GM18502 (cell line): ENCODE measurements around the gene GFY.
"Not testable (repeated sequence)": the region's sequence is repeated elsewhere in the genome, so short reads cannot be mapped to it uniquely, and the experiment has no call there.

Experiments used
- ATAC-seq: cut with Tn5 transposase; IDR thresholded peaks from one replicate; pipeline ENCODE4 v1.9.1; 2021; ENCODE audit warnings: mild to moderate bottlenecking; ENCODE audit not compliant: unreplicated experiment, poor library complexity

Gene GFY

GRCh38 chr19:49442354-49442753, 17.2 kb downstream of the GFY start:
- no peak for ATAC-seq

DNA sequence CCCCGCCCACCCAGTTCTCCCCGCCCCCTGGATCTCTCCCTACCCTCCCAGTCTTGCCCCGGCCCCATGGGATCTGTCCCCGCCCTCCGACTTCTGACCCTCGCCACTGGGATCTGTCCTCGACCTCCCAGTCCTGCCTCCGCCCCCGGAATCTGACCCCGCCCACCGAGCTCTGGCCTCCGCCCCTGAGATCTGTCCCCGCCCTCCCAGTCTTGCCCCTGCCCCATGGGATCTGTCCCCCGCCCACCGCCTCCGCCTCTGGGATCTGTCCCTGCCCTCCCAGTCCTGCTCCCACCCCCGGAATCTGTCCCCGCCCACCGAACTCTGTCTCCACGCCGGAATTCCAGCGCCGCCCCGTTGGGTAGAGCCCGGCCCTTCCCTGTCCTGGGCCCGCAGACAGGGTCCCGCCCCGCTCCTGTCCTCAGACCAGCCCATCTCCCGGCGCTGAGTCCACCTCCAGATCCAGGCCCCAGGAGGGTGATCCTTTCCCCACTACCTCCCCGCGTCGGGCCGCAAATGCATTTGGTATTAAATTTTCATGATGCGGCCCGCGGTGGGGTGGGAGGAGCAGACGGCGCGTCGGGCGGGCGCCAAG, 17.7 kb downstream of the GFY start:
- peak; percentile 9 for ATAC-seq

DNA sequence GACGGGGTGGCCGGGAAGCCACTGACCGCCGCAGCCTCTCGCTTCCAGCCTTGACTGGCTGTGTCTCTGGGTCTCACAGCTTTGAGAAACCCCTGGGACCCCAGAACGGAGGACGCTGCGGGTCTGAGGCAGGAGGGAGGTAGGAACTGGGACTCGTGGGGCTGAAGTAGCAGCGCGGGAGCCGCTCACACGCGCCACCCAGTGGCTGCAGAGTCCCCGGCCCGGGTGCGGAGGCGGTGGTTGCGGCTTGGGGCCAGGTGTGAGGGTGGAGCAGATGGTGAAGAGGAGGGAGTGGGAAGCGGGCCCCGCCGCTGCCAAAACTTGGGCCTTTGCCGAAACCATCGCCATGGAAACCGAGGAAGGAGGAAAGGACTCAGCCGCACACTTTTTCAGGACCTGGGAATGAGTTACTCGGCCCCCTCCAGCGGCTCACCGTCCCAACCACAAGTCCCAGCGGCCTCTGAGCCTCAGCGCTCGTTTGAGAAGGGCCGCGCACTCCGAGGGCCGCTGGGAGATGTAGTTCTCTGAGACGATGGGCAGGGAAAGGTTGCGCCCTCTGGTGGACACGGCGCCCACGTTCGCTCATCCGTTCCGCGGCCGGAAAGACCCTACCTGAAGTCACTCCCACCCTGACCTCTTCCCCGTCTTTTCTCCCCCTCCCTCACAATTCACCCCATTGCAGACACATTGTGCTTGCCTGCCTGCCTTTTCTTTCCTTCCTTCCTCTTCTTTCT, 18.3 kb downstream of the GFY start:
- peak; percentile 80 for ATAC-seq

GRCh38 chr19:49444100-49444700, 19.0 kb downstream of the GFY start:
- not testable (repeated sequence) for ATAC-seq

- ATAC-seq, result no peak
Measured at GRCh38 chr19:49445997-49446396, 20.8 kb downstream of the GFY start.

- ATAC-seq, result no peak
Measured at GRCh38 chr19:49447485-49448431, 22.6 kb downstream of the GFY start.

DNA sequence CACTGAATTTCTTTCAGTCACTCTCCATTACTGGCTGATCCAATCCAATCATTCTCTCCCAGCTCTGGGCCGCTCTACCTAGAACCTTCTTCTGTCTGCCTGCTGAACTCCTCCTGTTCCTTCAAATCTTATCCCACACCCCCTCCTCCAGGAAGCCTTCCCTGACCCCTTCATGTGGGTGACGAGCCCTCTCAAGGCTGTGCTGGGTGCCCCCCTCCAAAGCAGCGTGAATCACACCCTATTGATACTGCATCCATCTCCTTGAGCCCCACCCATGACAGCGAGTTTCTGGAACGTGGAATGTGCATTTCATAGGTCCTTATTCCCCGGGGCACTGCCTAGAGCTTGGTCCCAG, 23.2 kb downstream of the GFY start:
- ATAC-seq, result no peak

GRCh38 chr19:49450405-49450804, 25.2 kb downstream of the GFY start:
- no peak for ATAC-seq

- peak; percentile 68 for ATAC-seq
Measured at GRCh38 chr19:49451430-49452181, 26.4 kb downstream of the GFY start, which contains the start of gene PIH1D1. Gene PIH1D1 (minus strand): TSS chr19:49451814. CDS start chr19:49451574, 240 bp downstream.

DNA sequence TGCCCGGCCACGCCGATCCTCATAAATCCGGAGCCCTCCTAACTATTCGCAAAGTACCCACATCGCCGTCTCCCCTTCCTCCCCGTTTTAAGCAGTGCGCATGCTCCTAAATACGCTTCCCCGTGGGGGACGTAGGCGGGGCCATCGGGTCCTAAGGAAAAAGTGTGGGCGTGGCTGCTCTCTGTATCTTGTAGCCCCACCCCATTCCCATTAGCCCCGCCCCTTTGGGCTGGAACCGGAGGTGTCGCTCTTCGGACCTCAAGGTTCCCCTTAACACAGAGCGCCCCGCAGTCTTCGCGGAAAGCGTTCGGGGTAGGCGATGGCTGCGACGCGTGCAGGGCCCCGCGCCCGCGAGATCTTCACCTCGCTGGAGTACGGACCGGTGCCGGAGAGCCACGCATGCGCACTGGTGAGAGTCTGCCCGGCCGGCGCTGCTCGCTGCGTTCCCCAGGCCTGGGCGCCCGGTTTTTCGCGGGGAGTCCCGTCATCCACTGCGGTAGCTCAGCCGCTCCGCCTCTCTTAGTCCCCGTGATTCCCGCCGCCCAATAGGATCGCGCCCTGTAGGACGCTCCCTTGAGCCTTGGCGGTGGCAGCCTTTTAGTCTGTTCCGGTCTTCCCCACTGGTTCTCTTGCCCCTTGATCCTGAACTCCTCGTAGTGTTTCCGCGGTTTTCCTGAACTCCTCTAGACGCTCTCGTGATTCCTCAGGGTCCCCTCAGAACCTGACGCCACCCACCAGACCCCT, 28.0 kb downstream of the GFY start, which contains the start of gene ALDH16A1:
Gene ALDH16A1, plus strand, starts transcription at position 213 of the 744 bp plus-strand sequence. Its CDS starts 107 bp downstream, at position 320.
- ATAC-seq, result peak; percentile 83

DNA sequence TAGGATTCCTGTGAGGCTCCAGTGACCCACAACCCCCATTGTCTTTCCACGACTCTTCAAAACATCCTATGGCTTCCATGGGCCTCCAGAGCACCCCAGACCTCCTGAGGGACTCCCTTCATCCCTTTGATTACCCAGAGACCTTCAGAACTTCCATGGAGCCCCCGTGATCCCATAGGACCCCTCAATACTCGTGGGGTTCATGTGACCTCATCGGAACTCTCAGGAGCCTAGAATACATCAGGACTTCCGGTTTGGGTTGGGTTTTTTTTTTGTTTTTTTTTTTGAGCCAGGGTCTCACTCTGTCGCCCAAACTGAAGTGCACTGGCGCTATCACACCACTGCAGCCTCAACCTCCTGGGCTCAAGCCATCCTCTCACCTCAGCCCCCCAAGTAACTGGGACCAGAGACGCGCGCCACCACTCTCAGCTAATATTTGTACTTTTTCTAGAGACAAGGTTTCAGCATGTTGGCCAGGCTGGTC, 28.6 kb downstream of the GFY start:
- ATAC-seq, result no peak

DNA sequence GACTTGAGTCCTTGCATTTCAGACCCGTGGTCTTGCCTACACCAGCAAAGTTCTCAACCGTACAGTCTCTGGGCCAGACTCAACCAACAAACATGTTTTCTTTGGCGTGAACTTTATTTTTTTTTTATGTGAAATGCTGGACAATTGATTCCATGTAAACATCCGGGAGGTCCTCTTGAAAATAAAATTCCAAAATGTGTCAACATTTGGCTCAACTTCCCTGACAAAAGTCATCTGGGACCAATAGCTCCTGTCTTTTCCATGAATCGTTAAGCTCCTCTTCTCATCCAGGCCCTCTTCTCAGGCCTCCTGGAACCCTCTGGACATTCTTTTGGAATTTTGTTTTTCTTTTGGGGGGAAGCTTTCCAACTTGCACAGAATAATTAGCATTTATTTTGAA, 30.6 kb downstream of the GFY start:
- no peak for ATAC-seq

DNA sequence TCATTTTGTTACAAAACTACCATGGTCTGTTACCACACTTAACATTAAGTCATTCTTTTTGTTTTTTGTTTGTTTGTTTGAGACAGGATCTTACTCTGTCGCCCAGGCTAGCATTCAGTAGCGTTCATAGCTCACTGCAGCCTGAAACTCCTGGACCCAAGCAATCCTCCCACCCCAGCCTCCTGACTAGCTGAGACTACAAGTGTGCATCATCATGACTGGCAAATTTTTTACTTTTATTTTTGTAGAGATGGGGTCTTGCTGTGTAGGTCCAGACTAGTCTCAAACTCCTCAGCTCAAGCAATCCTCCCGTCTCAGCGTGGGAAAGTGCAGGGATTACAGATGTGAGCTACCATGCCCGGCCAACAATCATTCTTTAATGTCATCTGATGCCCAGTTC, 31.1 kb downstream of the GFY start:
- ATAC-seq, result no peak

DNA sequence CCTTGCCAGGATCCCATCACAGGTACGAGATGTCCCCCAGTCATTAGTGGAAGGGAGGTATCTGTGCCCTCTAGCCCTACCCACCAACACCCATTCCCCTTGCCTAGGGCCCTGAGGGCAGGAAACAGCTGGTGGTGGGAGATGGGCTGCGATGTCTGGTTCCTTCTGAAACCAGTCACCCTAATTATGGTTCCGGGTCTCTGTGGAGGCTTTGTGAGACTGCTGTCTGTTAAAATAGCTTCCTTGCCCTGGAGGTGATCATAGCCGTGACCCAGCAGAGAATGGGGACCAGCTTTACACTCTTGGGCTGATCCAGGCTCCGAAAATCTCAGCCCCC, 33.3 kb downstream of the GFY start:
- ATAC-seq, result no peak

DNA sequence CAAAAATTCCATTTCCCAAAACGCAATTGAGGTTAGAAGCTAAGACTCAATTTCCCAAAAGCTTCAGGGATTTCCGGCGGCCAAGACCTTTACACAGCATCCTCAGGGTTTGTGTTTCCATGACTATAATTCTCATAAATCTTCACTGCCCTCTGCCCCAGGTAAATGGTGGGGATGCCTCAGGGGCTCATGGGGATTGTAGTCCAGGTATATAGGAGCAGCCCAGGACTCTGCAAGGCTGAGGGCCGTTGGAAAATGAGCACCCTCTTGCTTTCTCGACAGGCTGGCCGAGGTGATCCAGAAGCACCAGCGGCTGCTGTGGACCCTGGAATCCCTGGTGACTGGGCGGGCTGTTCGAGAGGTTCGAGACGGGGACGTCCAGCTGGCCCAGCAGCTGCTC, 34.2 kb downstream of the GFY start:
- ATAC-seq, result no peak

DNA sequence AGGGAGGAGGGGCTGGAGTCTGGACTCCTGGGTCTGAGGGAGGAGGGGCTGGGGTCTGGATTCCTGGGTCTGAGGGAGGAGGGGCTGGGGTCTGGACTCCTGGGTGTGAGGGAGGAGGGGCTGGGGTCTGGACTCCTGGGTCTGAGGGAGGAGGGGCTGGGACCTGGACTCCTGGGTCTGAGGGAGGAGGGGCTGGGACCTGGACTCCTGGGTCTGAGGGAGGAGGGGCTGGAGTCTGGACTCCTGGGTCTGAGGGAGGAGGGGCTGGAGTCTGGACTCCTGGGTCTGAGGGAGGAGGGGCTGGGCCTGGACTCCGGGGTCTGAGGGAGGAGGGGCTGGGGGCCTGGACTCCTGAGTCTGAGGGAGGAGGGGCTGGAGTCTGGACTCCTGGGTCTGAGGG, 35.9 kb downstream of the GFY start:
- ATAC-seq, result not testable (repeated sequence)

GRCh38 chr19:49461656-49462055, 36.5 kb downstream of the GFY start:
- ATAC-seq, result no peak

DNA sequence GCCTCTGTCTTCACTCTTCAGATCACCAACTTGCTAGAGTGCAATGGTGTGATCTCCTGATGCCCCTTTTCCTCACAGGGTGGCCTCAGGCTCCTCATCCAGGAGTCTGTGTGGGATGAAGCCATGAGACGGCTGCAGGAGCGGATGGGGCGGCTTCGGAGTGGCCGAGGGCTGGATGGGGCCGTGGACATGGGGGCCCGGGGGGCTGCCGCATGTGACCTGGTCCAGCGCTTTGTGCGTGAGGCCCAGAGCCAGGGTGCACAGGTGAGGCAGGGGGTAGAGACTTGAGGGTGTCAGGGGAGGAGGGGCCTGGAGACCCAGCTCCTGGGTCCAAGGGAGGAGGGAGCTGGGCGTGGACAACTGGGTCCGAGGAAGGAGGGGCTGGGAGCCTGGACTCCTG, 37.3 kb downstream of the GFY start:
- ATAC-seq, result no peak
